NCI-H1930 (cell line): ENCODE results near the gene VENTX.
"Not testable (repeated sequence)": the region's sequence is repeated elsewhere in the genome, so short reads cannot be mapped to it uniquely, and the experiment has no call there.

Experiments
- DNase-seq, 2 experiments: peaks; one replicate each; lab custom pipeline; 2025; lab: John Stamatoyannopoulos, UW

The VENTX gene

DNA sequence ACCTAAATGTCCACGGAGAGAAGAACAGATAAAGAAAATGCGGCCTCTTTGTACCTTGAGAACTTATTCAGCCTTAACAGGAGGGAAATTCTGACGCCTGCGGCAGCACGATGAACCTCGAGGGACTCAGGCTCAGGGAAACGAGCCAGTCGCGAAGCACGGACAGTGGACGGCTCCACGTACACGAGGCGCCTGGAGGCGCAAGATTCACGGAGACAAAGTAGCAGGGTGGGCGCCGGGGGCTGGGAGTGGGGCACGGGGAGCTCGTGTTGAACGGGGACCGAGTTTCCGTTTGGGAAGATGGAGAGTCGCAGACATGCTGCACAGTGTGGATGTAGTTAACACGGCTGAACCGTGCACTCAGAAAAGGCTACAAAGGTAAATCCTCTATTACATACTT, 20.9 kb upstream of the VENTX start:
- DNase-seq, result no peak

DNA sequence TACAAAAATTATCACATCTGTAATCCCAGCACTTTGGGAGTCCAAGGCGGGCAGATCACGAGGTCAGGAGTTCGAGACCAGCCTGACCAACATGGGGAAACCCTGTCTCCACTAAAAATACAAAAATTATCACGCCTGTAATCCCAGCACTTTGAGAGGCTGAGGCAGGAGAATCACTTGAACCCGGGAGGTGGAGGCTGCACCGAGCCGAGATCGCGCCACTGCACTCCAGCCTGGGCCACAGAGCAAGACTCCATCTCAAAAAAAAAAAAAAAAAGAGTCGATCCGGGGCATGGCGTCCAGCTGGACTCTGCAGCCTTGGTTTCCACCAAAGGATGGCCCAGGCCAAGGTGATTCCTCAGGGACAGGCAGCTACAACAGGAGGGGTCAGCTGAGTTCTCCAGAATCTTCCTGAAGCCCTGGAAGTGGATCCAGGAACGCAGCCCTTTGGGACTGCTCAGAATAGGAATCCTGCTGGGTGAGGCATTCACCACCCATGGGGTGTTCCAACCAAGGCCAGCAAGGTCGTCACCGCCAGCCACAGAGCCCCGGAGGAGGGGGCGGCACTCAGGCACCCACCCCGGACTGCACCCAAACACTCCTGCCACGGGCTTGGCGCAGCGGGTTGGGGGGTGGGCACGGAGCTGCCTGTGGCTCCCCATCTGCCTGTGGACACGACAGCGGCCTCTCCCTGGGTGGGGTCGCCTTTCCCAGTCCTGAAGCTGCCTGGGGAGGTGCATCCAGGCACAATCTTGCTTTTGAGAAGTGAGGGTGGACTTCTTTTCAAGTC, 19.7 kb upstream of the VENTX start:
- DNase-seq, result no peak

DNA sequence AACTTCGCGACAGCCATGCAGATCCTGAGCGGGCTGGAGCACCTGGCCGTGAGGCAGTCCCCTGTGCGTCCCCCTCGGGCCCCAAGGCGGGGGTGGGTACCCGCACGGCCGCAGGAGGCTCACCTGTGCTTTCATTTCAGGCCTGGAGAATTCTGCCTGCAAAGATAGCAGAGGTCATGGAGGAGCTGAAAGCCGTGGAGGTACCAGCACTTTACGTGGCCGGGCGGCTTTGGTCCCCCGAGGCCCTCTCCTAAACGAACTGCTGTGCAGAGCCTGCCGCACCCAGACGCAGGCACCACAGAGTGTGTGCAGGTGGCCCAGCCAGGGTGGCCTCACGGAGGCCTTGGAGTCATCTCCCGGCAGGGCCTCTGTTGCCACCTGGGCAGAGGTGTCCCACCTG, 18.8 kb upstream of the VENTX start:
- no peak for DNase-seq

DNA sequence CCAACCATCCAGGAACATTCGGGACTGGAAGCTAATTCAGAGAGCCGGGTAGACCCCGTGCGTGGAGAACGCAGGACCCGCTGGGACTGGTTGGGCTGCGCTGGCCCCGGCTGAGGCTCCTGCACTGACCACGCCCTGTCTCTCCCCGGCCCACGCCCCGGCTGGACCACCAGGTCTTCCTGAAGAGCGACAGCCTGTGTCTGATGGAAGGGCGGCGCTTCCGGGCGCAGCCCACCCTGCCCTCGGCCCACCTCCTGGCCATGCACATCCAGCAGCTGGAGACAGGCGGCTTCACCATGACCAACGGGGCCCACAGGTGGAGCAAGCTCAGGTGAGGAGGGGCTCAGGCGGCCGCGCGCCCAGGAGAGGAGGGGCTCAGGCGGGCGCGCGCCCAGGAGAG, 17.9 kb upstream of the VENTX start:
- no peak for DNase-seq

DNA sequence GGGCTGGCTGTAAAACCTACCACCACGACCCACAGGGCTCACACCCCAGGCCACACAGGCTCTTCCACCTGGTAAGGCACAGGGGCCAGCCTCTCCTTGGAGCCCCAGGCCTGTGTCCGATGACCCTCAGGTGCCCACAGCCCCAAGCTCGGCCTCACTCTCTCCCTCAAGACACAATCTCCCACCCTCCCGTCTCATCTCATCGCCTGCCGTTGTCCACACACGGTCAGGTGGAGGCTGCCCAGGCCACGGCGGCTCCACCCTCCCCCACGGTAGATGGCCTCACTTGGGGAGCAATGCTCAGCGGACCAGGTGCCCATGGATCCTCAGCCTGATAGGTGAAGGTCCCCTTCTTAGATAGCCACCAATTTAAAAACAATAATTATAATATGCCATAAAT, 16.3 kb upstream of the VENTX start:
- DNase-seq, result no peak

DNA sequence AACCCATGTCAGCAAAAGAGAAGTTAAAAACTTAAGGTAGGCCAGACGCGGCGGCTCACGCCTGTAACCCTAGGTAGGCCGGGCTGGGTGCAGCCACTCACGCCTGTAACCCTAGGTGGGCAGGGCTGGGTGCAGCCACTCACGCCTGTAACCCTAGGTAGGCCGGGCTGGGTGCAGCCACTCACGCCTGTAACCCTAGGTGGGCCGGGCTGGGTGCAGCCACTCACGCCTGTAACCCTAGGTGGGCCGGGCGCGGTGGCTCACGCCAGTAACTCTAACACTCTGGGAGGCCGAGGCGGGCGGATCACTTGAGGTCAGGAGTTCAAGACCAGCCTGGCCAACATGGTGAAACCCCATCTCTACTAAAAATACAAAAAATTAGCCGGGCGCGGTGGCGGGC, 15.9 kb upstream of the VENTX start:
- DNase-seq, result not testable (repeated sequence)

DNA sequence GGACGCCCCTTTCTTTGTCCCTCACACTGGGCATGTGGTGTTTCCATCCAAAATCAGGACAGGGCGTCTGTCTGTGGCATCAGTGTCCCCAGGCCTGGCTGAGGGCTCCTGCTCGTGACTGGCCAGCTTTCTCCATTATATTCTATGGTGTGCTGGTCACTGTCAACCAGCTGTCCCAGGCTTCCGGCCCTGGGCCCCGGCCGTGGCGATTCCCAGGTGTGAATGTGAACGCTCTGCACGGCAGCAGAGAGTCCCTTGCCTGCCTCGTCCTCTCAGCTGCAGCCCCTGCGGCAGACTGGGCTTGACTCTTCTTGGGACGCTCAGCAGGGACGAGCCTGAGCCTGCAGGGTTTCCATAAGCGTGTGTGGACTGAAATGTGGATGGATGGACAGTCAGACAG, 13.6 kb upstream of the VENTX start:
- no peak for DNase-seq

DNA sequence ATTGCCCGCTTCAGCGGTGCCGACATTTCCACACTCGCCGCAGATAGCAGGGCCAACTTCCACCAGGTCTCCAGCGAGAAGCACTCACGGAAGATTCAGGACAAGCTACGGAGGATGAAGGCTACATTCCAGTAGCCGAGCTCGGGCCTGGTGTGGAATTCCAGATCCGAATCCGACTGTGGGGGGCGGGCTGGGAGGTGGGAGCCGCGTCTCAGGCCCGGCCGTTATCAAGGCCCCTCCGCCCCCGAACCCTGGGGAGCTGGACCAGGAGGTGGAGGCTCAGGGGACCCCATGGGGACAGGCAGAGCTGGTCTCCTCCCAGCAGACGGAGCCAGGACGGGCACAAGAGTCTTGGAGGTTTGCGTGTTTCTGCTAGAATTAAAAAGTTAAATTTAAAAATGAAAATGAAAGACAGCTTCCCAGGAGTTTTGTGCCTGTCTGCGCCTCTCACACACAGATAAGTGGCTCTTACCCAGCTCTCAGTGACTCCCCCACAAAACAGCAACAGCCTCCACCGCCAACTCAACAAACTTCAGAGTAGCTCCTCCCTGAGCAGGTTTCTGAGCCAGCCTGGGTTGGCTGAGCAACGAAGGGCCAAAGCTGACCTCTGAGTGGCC, 12.8 kb upstream of the VENTX start:
- DNase-seq, result no peak

DNA sequence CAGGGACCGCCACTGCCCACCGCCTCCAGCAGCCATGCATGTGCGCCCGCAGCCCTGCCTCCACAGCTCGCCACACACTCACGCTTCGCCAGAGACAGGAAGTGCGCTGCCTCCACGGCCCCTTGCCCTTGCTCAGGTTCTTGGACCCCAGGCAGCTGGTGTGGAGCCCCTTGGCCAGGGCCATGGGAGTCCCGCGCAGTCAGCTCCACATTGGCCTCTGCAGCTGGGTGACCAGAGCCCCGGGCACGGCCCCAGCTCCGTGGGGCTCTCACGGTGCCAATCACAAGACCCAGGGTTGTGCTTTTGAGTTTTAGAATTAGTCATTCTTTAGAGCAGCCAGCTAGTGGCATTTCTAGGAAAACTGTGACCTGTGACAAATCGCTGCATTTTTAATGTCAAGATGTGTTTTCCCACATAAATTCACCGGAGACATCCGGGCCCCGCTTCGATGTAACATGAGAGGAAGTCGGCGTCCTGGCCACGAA, 11.9 kb upstream of the VENTX start:
- no peak for DNase-seq

DNA sequence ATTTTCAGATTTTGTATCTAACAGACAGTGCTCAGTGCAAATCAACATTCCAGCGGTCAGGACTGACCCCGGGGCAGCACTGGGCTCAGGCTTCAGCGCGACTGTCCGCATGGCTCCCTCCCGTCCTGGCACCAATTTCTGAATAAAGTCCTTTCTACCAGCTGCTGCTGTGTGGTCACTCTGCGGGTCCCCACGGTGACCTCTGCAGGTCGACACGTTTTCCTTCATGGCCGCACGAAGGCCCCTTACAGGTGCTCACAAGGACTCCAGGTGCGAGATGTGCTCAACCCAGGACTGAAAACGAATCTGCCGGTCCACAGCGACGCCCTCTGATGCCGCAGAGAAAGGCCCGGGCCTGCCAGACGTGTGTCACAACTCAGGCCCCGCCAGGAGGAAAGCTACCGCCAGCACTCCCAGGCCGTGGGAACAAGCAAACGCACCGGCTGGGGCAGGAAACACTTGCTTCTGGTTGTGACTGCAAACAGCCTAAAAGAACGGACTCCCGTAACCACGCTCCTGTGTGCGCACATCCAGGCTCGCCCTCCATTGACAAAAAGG, 11.3 kb upstream of the VENTX start:
- no peak for DNase-seq

DNA sequence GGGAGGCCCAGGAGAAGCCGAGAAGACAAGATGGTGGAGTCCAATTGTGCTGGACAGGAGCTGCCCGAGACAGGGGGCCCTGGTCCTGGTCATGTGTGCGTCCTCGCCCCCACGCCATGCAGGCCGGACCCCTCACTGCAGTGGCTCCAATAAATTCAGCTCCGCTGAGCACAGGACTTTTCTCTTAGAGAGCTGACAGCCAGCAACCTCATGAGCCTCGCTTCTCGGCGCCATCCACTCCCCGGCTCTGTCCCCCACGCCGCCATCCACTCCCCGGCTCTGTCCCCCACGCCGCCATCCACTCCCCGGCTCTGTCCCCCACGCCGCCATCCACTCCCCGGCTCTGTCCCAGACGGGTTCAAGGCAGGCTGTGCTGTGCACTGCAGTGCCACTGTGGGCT, 10.4 kb upstream of the VENTX start:
- DNase-seq, result no peak

DNA sequence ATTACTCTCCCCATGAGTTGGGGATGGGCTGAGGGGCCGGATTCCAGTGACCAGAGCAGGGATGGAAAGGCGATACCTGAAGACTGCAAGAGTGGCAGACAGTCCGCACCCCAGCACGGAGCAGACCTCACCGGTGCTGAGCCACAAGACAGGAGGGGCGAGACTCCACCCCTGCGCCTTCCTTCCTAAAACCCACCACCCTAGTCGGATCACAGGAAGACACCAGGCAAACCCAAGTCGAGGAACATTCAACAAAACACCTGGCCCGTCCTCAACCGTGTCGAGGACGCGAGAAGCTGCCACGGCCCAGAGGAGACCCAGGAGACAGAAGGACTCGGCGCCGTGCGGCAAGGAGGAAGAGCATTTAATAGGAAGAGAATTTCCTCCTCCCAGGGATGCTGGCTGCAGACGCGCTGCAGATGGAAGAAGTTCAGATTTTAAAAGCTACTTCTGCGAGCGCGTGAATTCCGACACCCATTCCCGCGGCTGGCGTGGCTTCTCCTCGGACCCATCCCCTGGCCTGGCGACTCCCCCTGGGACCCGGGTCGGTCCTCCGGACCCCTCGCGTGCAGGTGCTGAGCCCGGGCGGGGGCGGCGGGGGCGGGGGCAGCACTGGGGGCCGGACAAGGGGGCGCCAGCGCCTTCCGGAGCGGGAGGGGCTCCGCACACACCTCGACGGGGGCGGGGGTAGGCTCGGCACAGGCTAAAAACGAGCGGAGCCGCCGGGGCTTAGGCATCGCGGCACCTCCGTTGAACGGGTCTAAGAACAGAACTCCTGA, 8.2 kb upstream of the VENTX start:
- no peak for DNase-seq

DNA sequence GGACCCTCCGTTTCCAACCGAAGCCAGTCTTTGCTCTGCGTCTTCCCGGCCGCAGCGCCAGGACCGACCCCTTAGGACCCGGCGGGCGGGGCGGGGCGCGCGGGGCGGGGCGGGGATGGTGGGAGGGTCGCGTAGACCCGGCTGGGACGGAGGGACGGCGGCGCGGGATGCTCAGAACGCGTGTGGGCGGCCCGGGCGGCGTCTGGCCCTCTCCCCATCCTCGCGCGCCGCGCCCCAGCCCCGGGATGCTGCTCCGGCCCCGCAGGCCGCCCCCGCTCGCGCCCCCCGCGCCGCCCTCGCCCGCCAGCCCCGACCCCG, 7.7 kb upstream of the VENTX start, which contains the start of gene UTF1:
Gene UTF1, plus strand, starts transcription at position 174 of the 318 bp plus-strand sequence. Its CDS starts 72 bp downstream, at position 246.
- DNase-seq, result no peak

DNA sequence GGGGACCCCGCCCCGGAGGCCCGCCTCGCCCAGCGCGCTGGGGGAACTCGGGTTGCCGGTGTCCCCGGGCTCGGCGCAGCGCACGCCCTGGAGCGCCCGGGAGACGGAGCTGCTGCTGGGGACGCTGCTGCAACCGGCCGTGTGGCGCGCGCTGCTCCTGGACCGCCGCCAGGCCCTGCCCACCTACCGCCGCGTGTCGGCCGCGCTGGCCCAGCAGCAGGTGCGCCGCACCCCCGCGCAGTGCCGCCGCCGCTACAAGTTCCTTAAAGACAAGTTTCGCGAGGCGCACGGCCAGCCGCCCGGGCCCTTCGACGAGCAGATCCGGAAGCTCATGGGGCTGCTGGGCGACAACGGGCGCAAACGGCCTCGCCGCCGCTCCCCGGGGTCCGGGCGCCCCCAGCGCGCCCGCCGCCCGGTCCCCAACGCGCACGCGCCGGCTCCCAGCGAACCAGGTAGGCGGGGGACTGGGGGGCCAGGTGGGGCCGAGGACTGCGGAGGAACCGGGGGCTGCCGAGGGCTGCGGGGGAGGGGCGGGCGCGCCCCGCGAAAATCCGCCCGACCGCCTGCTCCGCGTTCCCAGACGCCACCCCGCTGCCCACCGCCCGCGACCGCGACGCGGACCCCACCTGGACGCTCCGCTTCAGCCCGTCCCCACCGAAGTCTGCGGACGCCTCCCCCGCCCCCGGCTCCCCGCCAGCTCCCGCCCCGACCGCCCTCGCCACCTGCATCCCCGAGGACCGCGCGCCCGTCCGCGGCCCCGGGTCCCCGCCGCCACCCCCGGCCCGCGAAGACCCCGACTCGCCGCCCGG, 7.1 kb upstream of the VENTX start:
- DNase-seq, result no peak

DNA sequence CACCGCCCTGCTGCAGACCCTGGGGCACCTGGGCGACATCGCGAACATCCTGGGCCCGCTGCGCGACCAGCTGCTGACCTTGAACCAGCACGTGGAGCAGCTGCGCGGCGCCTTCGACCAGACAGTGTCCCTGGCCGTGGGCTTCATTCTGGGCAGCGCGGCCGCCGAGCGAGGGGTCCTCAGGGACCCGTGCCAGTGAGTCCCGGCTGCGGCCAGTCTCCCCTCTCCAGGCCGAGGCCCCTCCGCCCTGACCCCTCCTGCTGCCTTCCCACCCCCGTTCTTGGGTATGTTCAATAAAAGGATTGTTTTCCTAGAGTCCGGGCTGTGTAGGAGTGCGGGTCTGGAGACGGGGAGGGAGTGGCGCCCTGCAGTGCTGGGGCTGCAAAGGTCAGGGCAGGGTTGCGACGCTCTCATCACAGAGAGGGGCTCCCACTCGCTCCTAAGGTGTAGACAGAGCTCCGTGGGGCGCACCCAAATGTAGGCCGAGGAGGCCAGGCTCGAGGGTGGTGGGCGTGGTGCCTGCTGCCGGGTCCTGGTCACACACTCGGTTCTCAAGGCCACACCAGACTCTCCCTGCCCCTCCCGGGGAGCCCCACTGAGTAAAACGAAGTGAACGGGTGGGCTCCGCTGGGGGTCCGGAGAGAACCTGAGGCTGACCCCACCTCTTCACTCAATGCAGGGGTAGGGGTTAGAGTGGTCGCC, 6.3 kb upstream of the VENTX start:
- DNase-seq, result no peak

DNA sequence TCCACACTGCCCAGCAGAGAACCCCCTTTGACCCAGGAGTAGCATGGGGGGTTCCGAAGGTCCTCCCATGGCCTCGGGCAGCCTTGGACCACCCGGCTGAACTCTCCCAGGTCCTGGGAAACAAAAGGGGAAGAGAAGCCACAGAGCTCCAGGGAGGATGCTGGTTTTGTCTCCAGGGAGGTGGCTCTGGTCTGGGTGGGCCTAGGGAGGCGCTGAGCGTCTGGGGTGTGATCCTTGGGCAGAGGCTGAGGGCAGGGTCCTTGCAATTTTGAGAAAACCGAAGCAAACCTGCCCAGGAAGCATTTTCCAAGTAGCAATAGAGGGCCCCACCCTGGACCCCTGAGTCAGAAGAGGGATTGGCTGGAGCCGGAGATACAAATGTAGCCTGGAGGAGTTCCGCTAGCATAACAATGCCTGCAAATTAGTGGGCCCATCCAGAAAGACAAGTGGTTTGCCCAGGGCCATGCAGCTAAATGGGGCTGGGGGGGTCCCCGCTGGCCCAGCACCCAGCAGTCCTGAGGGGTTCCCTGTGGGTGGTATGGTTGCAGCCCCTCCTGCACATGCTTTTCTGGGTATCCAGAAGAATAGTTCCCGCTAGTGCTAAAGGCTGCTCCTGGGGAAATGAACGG, 5.6 kb upstream of the VENTX start:
- DNase-seq, result no peak

DNA sequence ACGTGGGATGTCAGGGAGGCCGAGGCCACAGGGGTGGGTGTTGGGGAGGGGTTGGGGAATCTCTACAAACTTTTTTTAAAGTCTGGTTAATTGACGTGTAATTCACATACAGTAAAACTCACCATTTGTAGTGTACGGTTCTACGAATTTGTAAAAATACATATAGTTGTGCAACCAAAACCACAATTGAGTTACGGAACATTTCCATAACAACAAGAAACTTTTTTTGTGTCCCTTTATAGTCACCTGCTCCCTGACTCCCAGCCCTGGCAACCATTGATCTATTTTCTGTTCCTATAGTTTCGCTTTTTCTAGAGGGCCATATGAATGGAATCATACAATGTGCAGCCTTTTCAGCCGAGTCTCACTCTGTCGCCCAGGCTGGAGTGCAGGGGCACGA, 2.9 kb upstream of the VENTX start:
- DNase-seq, result not testable (repeated sequence)

DNA sequence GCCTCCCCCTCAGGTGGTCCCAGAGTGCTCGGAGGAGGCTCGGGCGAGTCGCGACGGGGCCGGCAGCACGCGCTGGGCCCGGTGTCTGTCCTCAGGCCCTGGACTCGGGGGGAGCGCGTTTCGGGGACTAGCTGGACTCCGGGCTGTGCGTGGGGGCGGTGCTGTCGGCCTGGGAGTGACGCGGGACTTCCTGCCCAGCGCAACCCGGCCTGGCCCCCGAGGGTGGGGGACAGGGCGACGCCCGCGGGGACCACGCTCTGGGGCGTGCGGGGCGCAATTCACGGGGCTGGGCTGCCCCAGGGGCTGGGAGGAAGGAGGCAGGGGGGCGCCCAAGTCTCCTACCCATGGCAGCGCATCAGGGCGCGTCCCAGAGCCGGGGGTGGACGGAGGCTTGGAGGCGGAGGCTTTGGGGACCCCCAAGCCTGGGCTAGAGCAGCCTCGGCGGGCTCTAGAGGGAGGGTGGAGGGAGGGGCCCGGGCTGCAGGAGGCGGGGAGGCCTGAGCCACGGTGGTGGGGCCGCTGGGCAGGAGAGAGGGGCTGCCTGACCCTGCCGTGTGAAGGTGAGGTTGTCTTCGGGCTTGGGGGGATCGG, 2.3 kb upstream of the VENTX start:
- no peak for DNase-seq

DNA sequence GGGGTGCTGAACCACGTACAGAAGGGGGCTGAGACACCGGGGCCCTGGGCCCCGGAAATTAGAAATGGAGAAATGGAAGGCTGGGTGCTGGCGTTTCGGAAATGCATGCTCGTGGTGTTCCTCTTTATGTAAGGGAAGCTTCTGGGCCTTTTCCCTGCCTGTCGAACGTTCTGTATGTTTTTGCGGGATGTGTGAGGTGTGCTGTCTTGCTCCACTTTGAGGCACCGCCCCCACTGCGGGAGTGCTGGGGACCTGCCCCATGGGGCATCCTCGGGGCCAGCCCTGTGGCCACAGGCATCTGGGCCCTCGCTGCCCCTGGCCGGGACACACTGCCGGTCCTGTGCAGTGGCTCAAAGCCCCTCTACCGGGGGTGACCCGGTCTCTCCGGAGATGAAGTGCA, 1.7 kb upstream of the VENTX start:
- no peak for DNase-seq
